ENCODE measurements around the gene GTF2IRD1.

GRCh38 chr7:74496272-74496671, 42.6 kb downstream of the GTF2IRD1 start:
- TF ChIP-seq TAF1 (IDR thresholded peaks at IDR 0.05; ENCODE audit: borderline replicate concordance, insufficient read depth, low read length) (no peak), POLR2AphosphoS5 (IDR thresholded peaks at IDR 0.05; ENCODE audit: low read depth, low read length) (no peak), SIN3A (IDR thresholded peaks at IDR 0.05; ENCODE audit: borderline replicate concordance, insufficient read depth, low read length) (no peak), FOXP2 (optimal IDR thresholded peaks at IDR 0.05; ENCODE audit: borderline replicate concordance, extremely low read depth, extremely low read length, insufficient read depth) (no peak)
- TF ChIP-seq, protein P1, sequence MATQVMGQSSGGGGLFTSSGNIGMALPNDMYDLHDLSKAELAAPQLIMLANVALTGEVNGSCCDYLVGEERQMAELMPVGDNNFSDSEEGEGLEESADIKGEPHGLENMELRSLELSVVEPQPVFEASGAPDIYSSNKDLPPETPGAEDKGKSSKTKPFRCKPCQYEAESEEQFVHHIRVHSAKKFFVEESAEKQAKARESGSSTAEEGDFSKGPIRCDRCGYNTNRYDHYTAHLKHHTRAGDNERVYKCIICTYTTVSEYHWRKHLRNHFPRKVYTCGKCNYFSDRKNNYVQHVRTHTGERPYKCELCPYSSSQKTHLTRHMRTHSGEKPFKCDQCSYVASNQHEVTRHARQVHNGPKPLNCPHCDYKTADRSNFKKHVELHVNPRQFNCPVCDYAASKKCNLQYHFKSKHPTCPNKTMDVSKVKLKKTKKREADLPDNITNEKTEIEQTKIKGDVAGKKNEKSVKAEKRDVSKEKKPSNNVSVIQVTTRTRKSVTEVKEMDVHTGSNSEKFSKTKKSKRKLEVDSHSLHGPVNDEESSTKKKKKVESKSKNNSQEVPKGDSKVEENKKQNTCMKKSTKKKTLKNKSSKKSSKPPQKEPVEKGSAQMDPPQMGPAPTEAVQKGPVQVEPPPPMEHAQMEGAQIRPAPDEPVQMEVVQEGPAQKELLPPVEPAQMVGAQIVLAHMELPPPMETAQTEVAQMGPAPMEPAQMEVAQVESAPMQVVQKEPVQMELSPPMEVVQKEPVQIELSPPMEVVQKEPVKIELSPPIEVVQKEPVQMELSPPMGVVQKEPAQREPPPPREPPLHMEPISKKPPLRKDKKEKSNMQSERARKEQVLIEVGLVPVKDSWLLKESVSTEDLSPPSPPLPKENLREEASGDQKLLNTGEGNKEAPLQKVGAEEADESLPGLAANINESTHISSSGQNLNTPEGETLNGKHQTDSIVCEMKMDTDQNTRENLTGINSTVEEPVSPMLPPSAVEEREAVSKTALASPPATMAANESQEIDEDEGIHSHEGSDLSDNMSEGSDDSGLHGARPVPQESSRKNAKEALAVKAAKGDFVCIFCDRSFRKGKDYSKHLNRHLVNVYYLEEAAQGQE (IDR thresholded peaks at IDR 0.05; ENCODE audit: insufficient read depth in 1 of 2, low read depth in 2 of 2, low read length in 2 of 2): no peak

Measured in PFSK-1 (cell line).